CD4-positive, alpha-beta T cell treated with Interleukin-4 for 1 hour (primary cell): ENCODE data around the gene LOC128125822.
"Not testable (repeated sequence)": the region's sequence is repeated elsewhere in the genome, so short reads cannot be mapped to it uniquely, and the experiment has no call there.

ENCODE experiments used
- DNase-seq, 2 donors: peaks; one replicate each; pipeline ENCODE4 v3.0.0-alpha.2; 2020 to 2022

The LOC128125822 gene

GRCh38 chr6:63584566-63584965, 12.3 kb downstream of the LOC128125822 start:
- DNase-seq, result no peak

- DNase-seq, result not testable (repeated sequence)
Observed at GRCh38 chr6:63585652-63586051, 13.4 kb downstream of the LOC128125822 start.

GRCh38 chr6:63589952-63590411, 17.7 kb downstream of the LOC128125822 start:
- DNase-seq, result no peak

- DNase-seq, result no peak
Observed at GRCh38 chr6:63592886-63593285, 20.6 kb downstream of the LOC128125822 start.

GRCh38 chr6:63597141-63598048, 25.1 kb downstream of the LOC128125822 start:
- DNase-seq, result no peak

- DNase-seq, result peak; percentile 84
Observed at GRCh38 chr6:63598049-63599036, 26.1 kb downstream of the LOC128125822 start.

- DNase-seq, result no peak
Observed at GRCh38 chr6:63599243-63599642, 27.0 kb downstream of the LOC128125822 start.

GRCh38 chr6:63600136-63600535, 27.9 kb downstream of the LOC128125822 start:
- DNase-seq, result no peak

- DNase-seq, result no peak
Observed at GRCh38 chr6:63609231-63609630, 37.0 kb downstream of the LOC128125822 start.

- no peak for DNase-seq
Observed at GRCh38 chr6:63610944-63611343, 38.7 kb downstream of the LOC128125822 start.

GRCh38 chr6:63611560-63611959, 39.3 kb downstream of the LOC128125822 start:
- no peak for DNase-seq

GRCh38 chr6:63615590-63615989, 43.3 kb downstream of the LOC128125822 start:
- no peak for DNase-seq
